Mesenteric fat pad (tissue), 1 donor: ENCODE results near the gene ZNF618. TPM values are rescaled to one million over a fixed set of nuclear protein-coding genes. Genes with fewer than 3 reads are reported as not detected.

Source experiments
- DNase-seq: peaks from one replicate; pipeline ENCODE4 v3.0.0-alpha.2; 2020; ENCODE audit warnings: low spot score
- total RNA-seq: library from RNA; stranded (reverse); fragmentation: NEBNext Ultra II Directional; extraction: Animal tissue kit (Norgen Biotek cat#: 25700); gene quantifications from one replicate; pipeline ENCODE4 v1.2.1, GENCODE V29; 2021
- donor health status: DM: yes; HTN: yes; CAD: no.

The ZNF618 gene
- total RNA-seq, 1 donor from 2014 or later: 8.2 TPM

- DNase-seq: peak; percentile 51
These were observed 216.2 kb downstream of the ZNF618 start for GRCh38 chr9:114092336-114092735.

- peak; percentile 83 for DNase-seq
These were observed 216.9 kb downstream of the ZNF618 start for GRCh38 chr9:114093031-114093471.

GRCh38 chr9:114093761-114094505, 217.8 kb downstream of the ZNF618 start:
- DNase-seq: peak; percentile 81

GRCh38 chr9:114094971-114095370, 218.9 kb downstream of the ZNF618 start:
- peak; percentile 76 for DNase-seq

- DNase-seq: peak; percentile 64
These were observed 220.0 kb downstream of the ZNF618 start for GRCh38 chr9:114096041-114096511.

GRCh38 chr9:114096866-114097612, 220.9 kb downstream of the ZNF618 start:
- peak; percentile 57 for DNase-seq

- peak; percentile 81 for DNase-seq
These were observed 221.5 kb downstream of the ZNF618 start for GRCh38 chr9:114097613-114098020.

GRCh38 chr9:114098021-114098935, 222.2 kb downstream of the ZNF618 start:
- DNase-seq: peak; percentile 88

- peak; percentile 88 for DNase-seq
These were observed 223.0 kb downstream of the ZNF618 start, which contains the start of gene KIF12 for GRCh38 chr9:114098936-114099668. Gene KIF12 (minus strand): TSS chr9:114099292. CDS start chr9:114099276, 16 bp downstream.

GRCh38 chr9:114099669-114100270, 223.7 kb downstream of the ZNF618 start:
- DNase-seq: no peak

- DNase-seq: no peak
These were observed 224.4 kb downstream of the ZNF618 start for GRCh38 chr9:114100536-114100935.

GRCh38 chr9:114102484-114102883, 226.4 kb downstream of the ZNF618 start:
- no peak for DNase-seq

- no peak for DNase-seq
These were observed 229.1 kb downstream of the ZNF618 start for GRCh38 chr9:114105236-114105635.

Other genes starting within 250 kb of the ZNF618 start
- gene AMBP, start 202.0 kb downstream of the ZNF618 start, total RNA-seq: not detected
- gene KIF12, start 223.0 kb downstream of the ZNF618 start, total RNA-seq: 0.84 TPM